Hepatocyte (in vitro differentiated cells): Measurements from ENCODE around the gene SAGE1.

ENCODE experiments used
- EZH2 ChIP-seq: fragments of 200-600 bp; sonication (generic); IDR thresholded peaks from 2 replicates; pipeline ENCODE4 v1.6.1; 2016; ENCODE audit warnings: antibody characterized with exemption, mild to moderate bottlenecking, borderline replicate concordance
- EZH2phosphoT487 ChIP-seq: fragments of 200-600 bp; sonication (generic); IDR thresholded peaks from one replicate; pipeline ENCODE4 v1.6.1; 2018; ENCODE audit warnings: antibody characterized with exemption, mild to moderate bottlenecking, low read depth, moderate library complexity; ENCODE audit not compliant: unreplicated experiment, severe bottlenecking

GRCh38 chrX:135914404-135914803 lies 20.9 kb downstream of the SAGE1 start:
- TF ChIP-seq EZH2phosphoT487 (no peak), EZH2 (no peak)
